SIG-M5 (cell line): ENCODE measurements around the gene RSPH1.
A peak's percentile ranks its signal among the peaks of the same experiment; 100 is the strongest.

Source experiments
- DNase-seq: peaks from one replicate; lab custom pipeline; 2025; lab: John Stamatoyannopoulos, UW

Gene RSPH1

DNA sequence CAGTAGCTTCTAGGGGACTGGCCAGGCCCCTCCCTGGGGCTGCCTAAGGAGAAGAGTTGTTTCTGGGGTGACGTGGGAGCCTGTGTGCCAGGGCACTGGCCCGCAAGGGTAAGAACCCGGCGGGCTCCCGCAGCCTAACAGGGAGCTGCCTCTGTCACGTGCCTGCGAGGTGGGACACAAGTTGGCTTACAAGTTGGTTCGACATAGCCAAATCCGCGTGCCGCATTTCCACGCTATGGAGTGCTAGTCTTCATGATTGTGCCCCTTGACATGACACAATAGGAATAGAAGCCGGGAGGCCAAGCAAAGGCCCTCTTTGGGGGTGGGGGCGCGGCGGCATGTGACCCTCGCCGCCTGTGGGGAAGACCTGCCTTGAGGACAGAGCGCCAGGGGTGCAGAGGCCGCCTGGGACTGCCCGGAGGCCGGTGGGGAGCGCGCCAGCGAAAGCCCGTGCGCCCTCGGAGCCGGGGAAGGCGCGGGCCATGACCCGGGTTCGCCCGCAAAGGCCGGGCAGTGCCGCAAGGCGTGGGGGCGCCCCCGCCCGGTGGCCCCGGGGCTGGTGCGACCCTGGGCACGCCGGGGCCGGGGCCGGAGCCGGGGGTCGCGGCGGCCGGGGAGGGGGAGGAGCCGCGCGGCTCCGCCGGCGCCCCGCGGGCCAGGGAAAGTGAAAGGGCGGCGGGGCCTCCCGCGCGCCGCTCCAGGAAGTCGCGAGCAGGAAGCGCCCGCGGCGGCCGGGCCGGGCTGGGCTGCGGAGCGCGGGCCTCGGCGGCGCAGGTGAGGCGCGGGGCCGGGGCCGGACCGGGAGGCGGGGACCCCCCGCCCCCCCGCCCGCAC is 17.3 kb upstream of the RSPH1 start, which contains the start of gene SLC37A1:
Gene SLC37A1, plus strand, starts transcription at position 702 of the 834 bp plus-strand sequence. CDS start 4,603 bp downstream, outside the sequence.
- no peak for DNase-seq

DNA sequence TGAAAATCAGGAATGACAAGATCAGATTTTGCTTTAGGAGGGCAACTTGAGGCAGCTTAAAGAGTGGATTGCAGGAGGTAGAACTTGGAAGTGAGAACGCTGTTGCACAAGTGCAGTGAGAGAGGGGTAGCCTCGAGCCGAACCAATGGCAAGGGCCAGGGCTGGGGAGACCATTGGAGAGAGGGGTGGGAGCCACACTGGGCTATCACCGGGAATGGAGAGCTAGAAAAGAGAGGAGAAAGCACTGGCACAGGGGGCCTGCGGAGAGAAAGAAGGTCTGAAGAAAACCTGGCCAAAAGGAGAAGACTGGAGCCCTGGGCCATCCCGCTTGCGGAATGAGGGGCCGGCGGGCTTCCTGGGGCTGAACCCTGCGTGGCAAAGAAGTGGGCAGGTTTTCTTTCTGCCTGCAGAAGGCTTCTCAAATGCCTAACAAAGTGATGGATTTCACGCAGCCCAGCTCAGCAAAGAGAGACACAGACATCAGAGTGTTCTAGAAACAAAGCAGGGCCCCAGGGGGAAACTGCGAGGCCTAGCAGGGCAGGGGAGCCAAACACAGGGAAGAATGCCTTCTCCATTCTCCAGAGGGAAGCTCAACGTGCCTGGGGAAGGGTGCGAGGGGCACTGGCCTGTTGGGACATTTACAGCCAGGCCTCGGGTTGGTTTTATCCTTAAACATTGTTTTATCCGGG is 16.5 kb upstream of the RSPH1 start:
- no peak for DNase-seq

DNA sequence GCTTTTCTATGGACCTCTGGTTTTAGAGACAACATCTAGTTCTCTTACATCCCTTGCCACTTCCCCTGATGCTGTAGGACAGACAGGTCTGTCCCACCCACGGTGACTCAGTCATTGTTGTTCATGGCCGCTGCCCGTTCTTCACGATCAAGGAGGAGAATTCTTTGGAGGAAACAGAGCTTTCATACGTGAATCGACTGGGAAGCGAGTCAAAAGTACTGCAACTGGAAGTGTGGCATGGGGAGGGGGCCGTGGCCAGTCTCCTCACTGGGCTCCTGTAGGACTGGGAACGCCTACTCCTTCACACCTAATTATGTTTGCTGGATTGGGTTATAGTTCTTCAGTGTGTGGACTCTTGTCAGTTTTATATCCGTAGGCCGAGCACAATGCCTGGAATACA is 13.2 kb upstream of the RSPH1 start:
- no peak for DNase-seq

DNA sequence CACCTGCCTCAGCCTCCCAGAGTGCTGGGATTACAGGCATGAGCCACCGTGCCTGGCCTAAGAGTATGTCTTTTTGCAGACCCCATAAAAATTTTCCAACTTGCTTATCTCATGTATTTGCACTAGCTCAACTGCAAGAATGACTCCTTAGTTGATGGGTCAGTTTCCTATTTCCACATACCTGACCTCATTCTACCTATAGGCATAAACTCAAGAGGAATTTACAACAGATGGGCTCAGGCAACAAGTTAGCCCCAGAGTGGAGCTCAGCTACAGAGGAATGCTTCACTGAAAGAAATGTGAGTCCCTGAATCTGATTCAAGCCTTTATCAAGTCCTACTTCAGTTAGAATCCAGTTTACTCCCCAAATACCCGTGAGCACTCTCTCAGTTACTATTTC is 12.3 kb upstream of the RSPH1 start:
- DNase-seq = no peak

- no peak for DNase-seq
These were observed 11.4 kb upstream of the RSPH1 start for GRCh38 chr21:42507418-42507817.

- peak; percentile 27 for DNase-seq
These were observed 9.2 kb upstream of the RSPH1 start for GRCh38 chr21:42505090-42505726.

- DNase-seq = no peak
These were observed 7.7 kb upstream of the RSPH1 start for GRCh38 chr21:42503711-42504110.

GRCh38 chr21:42500736-42501135 is 4.7 kb upstream of the RSPH1 start:
- no peak for DNase-seq

DNA sequence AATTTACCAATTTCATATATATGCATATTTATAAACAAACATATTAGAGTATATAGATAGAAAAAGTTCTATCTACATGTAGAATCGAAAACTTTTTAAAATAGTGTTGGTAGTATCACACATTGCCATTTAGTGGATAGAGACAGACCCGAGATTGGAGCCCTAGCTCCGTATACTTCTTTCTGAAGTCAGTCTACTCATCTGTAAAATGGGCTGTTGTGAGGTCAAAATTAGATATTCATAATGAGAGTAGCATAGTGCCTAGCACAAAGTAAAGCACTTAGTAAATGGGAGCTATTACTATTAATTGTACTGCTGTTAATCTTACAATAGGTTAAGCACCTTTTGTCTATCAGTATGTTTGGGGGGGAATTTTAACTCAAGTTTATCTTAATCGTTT is 4.2 kb upstream of the RSPH1 start:
- no peak for DNase-seq

- no peak for DNase-seq
These were observed 3.6 kb upstream of the RSPH1 start for GRCh38 chr21:42499444-42500112.

- no peak for DNase-seq
These were observed 2.0 kb upstream of the RSPH1 start for GRCh38 chr21:42498012-42498411.

GRCh38 chr21:42496839-42497202 is 797 bp upstream of the RSPH1 start:
- DNase-seq = no peak

- DNase-seq = no peak
These were observed 282 bp downstream of the RSPH1 start for GRCh38 chr21:42495765-42496119.

DNA sequence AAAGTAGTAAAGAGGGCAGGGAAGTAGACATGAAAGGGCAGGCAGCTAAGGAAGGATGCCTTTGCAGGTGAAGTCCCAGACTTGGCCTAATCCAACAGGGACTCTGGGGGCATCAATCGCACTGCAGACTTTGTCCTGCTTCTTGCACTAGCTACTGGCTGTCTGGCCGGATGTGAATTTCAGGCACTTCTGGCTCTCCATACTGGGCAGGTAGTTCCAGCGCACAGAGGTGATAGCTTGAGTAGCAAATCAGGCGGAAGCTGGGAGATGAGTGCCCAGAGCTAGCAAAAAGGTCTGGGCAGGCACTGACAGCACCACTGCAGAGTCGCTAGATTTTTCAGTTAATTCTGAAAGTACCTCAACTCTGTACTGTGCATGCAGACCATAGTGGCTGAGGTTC is 997 bp downstream of the RSPH1 start:
- no peak for DNase-seq

DNA sequence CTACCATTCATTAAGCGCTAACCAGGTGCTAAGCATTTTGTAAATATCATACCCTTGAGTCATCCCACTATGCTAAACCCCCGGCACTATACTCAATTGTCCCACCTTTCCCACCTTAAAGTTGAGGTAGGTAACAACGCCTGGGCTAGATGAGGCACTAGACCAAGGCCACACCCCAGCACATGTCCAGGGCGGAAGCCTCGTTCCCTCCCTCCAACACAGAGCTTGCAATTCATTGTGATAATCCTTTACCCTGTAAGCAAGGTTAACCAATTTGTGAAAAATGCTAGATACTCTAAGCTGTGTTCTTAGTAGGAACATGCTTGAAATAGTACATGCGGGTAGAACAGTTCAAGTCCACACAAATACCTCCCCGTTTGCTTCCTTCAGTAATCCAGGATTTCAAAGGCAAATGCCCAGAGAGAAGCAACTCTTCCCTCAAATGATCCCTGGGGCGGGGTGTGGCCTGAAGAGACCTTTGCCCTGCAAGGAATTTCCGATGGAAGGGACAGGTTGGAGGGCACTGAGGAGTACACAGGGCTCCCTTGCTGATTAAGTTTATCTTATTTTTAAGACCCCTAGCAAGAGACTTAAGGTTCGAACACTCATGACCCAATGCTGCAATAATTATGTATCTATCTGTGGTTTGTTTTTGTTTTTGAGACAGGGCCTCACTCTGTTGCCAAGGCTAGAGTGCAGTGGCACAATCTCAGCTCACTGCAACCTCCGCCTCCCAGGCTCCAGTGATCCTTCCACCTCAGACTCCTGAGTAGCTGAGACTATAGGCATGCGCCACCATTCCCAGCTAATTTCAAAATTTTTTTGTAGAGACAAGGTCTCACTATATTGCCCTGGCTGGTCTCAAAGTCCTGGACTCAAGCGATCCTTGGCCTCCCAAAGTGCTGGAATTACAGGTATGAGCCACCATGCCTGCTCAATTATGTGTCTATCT is 2.6 kb downstream of the RSPH1 start:
- DNase-seq = no peak

GRCh38 chr21:42492201-42492600 is 3.8 kb downstream of the RSPH1 start:
- DNase-seq = no peak

GRCh38 chr21:42491328-42491727 is 4.7 kb downstream of the RSPH1 start:
- no peak for DNase-seq

GRCh38 chr21:42490720-42491119 is 5.3 kb downstream of the RSPH1 start:
- DNase-seq = no peak

- DNase-seq = no peak
These were observed 6.0 kb downstream of the RSPH1 start for GRCh38 chr21:42489991-42490390.

GRCh38 chr21:42489006-42489563 is 6.9 kb downstream of the RSPH1 start:
- no peak for DNase-seq

DNA sequence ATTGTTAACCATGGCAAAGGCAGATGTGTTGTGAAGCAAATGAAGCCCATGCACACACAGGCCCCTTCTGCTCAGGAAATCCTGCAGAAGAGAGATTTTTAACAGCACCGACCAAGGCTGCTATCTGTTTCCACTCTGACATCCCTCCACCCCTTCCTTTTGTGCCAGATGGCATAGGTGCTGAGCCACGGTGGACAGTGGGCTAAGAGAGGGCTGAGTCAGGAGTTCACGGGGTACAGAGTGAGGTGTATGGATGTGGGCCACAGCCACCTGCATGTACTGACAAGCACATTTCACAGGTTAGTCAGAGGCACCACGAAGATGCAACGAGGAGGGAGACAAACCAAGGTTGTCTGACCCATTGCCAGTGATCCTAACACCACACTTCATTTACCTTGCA is 9.5 kb downstream of the RSPH1 start:
- DNase-seq = no peak
